ENCODE measurements around the gene PCDH1.
A peak's percentile ranks its signal among the peaks of the same experiment; 100 is the strongest.

The PCDH1 gene

DNA sequence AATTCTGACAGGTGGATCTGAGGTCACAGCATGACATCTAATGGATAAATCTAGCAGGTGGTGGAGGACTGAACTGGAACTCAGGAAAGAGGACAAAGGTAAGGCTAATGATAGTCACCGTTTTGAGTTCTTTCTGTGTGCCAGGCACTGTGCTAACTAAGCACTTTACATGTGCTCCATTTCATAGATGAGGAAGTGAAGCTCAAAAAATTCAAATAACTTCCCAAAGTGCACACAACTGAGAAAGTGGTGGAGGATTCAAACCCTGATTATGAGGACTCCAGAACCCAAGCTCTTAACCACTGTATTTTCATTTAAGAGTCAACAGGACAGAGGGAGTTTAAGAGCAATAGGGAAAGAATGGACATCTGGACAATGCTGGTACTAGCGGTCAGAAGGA lies 38.3 kb upstream of the PCDH1 start:
- H3K27ac ChIP-seq: peak overlapping the region; percentile 47
- TF ChIP-seq, protein P1, sequence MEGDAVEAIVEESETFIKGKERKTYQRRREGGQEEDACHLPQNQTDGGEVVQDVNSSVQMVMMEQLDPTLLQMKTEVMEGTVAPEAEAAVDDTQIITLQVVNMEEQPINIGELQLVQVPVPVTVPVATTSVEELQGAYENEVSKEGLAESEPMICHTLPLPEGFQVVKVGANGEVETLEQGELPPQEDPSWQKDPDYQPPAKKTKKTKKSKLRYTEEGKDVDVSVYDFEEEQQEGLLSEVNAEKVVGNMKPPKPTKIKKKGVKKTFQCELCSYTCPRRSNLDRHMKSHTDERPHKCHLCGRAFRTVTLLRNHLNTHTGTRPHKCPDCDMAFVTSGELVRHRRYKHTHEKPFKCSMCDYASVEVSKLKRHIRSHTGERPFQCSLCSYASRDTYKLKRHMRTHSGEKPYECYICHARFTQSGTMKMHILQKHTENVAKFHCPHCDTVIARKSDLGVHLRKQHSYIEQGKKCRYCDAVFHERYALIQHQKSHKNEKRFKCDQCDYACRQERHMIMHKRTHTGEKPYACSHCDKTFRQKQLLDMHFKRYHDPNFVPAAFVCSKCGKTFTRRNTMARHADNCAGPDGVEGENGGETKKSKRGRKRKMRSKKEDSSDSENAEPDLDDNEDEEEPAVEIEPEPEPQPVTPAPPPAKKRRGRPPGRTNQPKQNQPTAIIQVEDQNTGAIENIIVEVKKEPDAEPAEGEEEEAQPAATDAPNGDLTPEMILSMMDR (IDR thresholded peaks at IDR 0.05): no peak
- TF ChIP-seq ZFX (IDR thresholded peaks at IDR 0.05; ENCODE audit: borderline replicate concordance): no peak

DNA sequence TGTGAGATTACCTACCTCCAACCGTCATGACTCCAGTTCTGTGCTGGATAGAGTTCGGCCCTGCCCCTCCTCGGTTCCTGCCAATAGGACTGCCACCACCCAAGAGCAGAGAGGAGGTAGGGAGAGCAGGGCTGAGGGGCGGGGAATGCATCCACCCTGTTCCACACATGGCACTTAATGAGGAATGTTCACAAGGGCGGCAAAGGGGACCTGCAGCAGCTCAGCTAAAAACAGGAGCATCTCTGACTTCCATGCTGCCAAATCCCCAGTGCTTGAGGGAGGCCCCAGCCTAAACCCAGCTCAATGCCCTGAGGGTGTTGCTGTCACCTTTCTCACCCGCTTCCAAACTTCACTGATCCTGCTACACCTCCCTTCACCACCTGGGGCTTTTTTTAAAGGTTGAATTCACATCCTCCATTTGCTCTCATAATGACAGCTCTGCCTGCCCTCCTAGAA lies 37.7 kb upstream of the PCDH1 start:
- peak overlapping the region; percentile 47 for H3K27ac ChIP-seq
- TF ChIP-seq, protein P1 (IDR thresholded peaks at IDR 0.05): peak; percentile 19; the same call in 1 of the 2 replicates
- no peak for TF ChIP-seq ZFX (IDR thresholded peaks at IDR 0.05; ENCODE audit: borderline replicate concordance)

GRCh38 chr5:141914797-141915196 lies 36.6 kb upstream of the PCDH1 start:
- H3K27ac ChIP-seq: no peak overlapping the region
- TF ChIP-seq, protein P1 (IDR thresholded peaks at IDR 0.05): no peak

DNA sequence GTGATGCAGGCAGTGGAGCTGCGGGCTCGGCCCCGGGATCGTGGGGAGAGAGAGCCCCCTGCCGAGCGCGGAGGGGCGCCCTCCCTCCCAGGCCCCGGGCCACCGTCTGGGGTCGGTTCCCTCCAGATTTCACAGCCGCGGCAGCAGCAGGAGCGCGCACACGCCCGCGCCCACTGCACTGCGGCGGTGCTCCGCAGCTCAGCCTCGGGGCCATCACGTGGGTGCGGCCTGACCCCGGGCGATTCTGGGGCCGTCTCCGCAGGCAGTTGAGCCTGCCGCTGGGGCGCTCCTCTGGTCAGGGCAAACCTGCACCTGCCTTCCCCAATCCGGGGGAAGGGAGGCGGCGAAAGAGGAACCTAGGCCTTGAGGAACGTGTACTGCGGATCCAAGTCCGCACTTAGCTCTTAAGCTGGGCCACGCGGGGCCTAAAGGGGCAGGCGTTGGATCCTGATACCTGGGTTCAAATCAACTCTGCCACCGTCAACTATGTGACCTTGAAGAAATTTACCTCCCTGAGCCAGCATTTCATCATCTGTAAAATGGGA lies 36.1 kb upstream of the PCDH1 start:
- TF ChIP-seq ZFX (IDR thresholded peaks at IDR 0.05; ENCODE audit: borderline replicate concordance): no peak
- TF ChIP-seq, protein P1 (IDR thresholded peaks at IDR 0.05): peak; percentile 18
- no peak overlapping the region for H3K27ac ChIP-seq

DNA sequence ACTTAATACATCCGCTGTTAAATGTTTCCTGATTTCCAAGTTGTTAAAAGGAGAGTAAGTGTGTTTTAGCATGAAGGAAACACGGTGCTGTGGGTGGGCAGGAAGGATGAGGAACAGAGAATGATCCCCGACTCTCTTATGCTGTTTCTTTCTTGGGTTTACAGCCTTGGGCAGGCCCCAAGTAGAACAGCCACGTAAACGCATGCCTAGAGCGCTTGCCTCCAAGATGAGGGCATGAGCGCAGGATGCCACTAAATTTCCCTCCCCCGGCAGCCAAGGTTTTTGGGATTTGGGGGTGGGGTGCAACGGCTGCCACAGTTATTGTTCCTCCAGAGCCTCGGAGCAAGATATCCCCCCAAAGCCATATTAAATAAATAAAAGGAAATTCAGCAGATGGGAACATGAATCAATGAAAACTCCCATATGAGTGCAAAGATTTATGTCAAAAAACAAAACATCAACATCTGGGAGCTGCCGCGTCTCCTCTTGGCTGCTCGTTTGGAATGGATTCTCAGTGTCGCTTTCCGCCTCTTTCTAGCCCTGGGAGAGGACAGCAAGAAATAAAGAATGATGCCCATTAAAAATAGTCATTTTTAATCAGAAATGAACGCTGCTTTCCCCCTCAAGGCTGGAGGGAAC lies 35.5 kb upstream of the PCDH1 start:
- TF ChIP-seq, protein P1 (IDR thresholded peaks at IDR 0.05): no peak; the same call in 1 of the 2 replicates
- no peak for TF ChIP-seq ZFX (IDR thresholded peaks at IDR 0.05; ENCODE audit: borderline replicate concordance)
- no peak overlapping the region for H3K27ac ChIP-seq

- TF ChIP-seq, protein P1 (IDR thresholded peaks at IDR 0.05): no peak
- TF ChIP-seq ZFX (IDR thresholded peaks at IDR 0.05; ENCODE audit: borderline replicate concordance): no peak
- no peak overlapping the region for H3K27ac ChIP-seq
Measured at GRCh38 chr5:141910271-141910673, 32.1 kb upstream of the PCDH1 start.

GRCh38 chr5:141909212-141909611 lies 31.0 kb upstream of the PCDH1 start:
- TF ChIP-seq, protein P1 (IDR thresholded peaks at IDR 0.05): no peak
- no peak for TF ChIP-seq ZFX (IDR thresholded peaks at IDR 0.05; ENCODE audit: borderline replicate concordance)
- H3K27ac ChIP-seq: no peak overlapping the region

All from 22Rv1 (cell line).